ENCODE data around the gene TMEM98.
"Not testable (repeated sequence)": the region's sequence is repeated elsewhere in the genome, so short reads cannot be mapped to it uniquely, and the experiment has no call there.

Gene TMEM98

GRCh38 chr17:32927724-32928585 lies at the start of gene TMEM98:
Gene TMEM98 (plus strand): TSS chr17:32928153. CDS start chr17:32931529, 3,376 bp downstream.
- DNase-seq, result no peak

DNA sequence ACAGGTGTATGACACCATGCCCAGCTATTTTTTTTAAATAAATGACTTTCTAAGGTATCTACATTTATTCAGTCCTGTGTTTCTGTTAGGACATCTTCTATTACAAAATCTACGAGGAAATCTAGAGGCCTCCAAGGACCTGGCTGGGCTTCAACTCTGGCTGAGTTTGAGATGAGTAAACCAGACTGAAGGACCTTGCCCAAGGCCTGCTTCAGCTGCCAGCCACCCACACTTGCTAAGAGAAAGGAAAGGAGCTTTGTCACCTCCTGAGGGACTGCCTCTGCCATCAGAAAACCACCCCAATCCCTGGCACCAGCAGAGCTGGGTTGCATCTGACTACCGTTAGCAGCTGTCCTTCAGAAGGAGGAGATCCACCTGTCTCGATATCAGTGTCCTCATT lies 49.7 kb upstream of the TMEM98 start:
- DNase-seq, result no peak

DNA sequence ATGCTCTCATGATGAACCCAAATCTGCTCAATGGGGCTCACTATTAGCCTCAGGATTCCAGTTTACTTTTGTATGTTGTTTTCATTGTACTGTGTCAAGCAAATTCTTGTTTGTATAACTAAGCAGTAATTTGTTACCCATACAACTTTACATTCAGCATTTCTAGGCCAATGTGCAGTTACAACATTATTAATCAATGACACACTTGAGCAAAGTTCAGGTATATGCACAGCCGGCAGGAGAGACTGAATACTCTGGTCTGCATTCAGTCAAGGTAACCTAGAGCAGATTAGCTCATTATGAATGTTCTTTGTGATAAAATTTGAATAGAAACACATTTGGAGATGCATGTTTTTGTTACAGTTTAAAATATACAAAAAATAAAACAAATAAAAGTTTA lies 48.8 kb upstream of the TMEM98 start:
- DNase-seq, result no peak

DNA sequence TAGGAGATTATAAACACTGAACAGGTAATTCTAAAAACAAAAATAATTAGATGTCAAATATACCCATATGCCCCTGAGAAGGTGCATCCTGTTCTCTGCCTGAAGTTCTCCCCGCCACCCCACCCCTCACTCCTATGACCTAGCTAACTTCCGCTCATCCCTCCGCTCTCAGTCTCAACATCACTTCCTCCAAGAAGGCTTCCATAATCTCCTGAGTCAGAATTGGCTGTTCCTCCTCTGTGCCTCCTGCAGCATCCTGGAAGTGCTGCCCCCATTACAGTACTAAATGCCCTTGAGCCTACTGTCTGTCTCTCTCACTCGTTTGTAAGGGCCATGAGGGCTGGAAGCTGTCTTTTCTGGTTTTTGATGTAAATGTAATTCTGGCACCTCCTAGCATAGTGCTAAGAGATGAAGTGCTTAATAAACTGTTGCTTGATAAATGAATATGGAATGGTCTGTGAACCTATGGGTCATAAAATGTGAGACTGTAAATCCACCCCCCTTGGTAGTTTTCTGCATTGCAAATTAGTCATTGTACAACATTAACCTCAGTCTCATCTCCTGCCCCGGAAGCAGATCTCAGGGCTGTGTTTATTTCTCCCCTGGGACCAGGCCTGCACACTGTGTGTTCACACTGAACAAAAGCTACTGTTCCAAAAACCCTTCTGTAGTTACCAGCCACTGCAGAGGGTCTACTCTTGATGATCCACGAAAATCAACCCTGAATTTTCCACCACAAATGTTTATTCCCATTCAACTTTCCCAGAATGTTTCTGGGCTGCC lies 47.1 kb upstream of the TMEM98 start:
- DNase-seq, result no peak

- no peak for DNase-seq
Measured at GRCh38 chr17:32882029-32882428, 45.9 kb upstream of the TMEM98 start.

DNA sequence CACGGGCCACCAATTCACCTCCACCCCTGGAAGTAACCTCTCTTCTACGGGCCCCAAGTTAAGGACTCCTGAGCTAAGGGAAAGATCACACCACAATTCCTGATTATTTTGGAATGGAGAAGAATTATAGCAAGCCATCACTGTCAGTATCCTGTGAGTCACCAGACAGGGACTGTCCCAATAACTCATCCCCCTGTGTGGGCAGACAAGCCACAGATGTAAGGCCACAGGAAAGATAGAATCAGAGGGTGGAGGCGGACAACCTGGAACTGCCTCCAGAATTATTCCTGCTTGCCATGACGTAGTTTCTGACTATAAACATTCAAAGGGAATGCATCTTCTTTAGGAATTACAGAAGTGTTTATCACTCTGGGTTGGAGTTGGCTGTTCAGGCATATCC lies 45.2 kb upstream of the TMEM98 start:
- DNase-seq, result no peak

- DNase-seq, result not testable (repeated sequence)
Measured at GRCh38 chr17:32886951-32887350, 41.0 kb upstream of the TMEM98 start.

- DNase-seq, result not testable (repeated sequence)
Measured at GRCh38 chr17:32887410-32887809, 40.5 kb upstream of the TMEM98 start.

DNA sequence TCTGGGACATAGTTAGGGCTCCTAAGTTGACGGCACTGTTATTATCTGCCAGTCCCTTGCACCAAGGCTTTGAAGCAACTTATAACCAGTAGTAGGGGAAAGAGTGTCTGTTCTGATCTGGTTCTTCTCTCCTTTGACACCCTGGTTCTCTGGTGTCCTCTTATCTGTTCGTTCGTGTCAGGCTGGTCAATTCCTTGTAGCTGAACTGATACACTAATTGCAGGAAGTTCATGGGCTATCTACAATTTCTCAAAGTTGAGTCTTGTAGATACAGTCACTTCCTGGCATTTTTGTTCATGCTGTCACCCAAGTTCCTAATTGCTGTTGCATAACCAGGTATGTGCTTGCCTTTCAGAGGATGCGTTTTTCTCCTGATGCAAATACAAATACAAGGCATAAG lies 33.7 kb upstream of the TMEM98 start:
- no peak for DNase-seq

DNA sequence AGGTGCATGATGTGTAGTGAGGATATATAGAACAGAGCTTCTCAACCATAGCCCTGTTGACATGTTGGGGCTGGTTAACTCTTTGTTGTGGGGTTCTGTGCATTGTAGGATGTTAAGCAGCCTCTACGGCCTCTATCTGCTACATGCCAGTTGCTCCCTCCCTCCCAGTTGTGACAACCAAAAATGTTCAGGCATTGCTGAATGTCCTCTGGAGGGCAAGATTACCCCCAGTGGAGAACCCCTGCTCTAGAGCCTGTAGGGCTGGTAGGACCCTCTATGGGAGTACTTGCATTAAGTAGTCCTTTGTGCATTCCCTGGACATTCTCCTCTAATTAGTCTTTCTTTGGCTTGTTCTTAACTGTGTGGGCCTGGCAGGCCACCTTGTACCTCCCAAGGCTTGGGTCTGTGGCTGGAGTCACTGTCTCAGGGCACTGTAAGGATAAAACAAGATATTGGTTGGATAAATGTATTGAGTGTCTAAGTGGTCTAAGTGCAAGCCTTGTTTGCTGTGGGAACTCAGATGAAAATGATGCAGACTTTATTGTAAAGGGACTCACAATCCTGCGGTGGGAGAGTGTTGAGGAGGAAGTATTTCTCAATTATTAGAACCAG lies 31.2 kb upstream of the TMEM98 start:
- DNase-seq, result no peak

GRCh38 chr17:32899236-32900013 lies 28.5 kb upstream of the TMEM98 start:
- no peak for DNase-seq

GRCh38 chr17:32901743-32902142 lies 26.2 kb upstream of the TMEM98 start:
- DNase-seq, result no peak

DNA sequence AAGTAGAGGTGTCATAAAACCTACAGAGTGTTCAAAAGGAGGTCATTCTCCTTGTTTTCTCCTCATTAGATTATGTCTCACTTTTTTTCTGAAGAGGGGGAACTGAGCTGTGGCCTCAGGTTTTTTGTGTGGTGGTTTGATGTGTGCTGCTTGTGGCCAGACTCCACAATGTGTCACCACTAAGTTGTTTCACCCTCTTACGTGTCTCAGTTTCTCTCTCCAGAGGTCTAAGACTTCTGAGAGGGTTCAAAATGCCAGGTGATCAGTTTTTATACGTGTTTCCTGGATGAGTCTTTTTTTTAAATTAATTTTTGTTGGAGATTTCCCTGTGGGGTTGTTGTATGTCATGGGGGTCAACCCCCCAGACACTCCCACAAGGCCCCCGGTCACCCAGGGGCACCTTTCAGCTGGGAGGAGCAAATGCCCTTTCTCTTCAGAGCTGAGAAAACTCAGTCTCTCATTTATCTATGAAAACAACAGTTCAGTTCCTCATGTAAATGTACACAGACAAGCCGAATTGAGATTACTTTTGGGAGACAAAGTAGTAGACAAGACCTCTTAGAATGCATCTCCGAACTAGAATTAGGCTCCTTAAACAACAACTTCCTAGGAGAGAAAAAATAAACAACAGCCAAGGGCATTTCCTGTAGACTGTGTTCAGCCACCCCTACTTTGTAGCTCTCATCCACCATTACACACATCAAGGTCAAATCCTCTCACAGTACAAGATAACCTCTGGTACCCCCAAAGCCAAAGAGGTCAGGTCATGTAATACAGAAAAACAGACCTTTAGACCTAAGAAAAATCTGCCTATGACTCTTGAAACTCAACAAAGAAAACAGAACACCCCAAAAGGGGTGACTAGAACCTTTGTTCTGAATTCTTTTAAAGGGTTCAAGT lies 23.9 kb upstream of the TMEM98 start:
- DNase-seq, result no peak

DNA sequence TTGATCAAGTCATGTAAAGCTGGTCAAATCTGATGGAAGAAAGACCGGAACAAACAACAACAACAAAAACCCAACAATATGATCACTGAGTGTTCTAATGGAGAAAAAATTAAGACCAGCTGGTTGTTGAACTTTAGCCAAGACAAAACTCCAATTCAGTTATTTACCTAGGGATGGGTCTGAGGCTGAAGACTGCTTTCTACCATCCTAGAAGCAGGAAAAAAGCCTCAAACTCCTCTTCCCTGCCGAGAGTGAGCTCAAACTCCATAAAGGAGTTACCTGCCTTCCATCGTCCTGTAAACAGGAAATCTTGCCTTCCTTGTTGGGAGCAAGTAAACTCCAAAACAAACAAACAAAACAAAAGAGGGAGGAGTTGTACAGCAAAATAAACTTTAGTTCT lies 23.1 kb upstream of the TMEM98 start:
- DNase-seq, result no peak

GRCh38 chr17:32907583-32907982 lies 20.4 kb upstream of the TMEM98 start:
- DNase-seq, result no peak

DNA sequence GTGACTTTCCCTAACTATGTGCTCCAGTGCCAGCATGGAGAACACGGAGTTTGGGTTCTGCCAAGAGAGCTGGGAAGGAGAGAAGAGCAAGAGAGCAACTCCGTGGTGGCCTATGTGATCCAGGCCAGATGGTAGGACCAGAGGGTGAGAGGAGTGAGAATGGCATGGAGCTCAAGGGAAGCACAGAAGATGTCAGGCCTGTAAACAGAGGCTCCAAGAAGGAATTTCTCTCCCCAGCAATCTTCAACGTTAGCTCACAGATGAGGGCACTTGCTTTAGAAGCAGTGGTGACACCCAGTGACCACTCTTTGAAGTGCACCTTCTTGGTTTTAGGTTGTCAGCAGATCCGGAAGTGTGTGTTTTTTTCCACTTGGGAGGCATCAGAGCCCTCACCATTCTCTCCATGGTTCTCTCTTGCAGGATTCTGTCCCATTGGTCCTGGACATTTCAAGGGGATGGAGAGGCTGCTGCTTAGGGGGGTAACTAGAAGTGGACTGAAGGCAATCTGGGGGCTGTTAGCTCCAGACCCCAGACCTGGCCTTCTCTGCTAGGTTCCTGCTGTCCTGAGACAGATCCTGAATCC lies 18.1 kb upstream of the TMEM98 start:
- peak; percentile 75 for DNase-seq

DNA sequence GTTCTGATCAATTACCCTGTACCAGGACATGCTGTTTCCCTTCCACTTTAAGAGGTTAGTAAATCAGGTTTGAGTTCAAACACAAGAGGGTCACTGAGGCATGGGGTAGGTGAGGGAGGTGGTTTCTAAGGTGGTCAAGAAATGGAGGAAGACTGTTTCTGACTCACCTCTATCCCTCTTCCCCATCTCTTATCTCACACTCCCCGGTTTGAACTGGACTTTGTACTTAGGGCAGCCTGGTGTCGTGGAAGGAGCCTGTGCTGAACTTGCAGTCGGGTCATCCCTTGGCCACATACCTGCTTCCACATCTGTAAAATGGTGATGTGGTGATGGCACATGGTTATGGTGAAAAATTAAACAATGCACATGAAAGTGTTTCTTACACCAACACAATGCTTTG lies 17.2 kb upstream of the TMEM98 start:
- DNase-seq, result no peak

DNA sequence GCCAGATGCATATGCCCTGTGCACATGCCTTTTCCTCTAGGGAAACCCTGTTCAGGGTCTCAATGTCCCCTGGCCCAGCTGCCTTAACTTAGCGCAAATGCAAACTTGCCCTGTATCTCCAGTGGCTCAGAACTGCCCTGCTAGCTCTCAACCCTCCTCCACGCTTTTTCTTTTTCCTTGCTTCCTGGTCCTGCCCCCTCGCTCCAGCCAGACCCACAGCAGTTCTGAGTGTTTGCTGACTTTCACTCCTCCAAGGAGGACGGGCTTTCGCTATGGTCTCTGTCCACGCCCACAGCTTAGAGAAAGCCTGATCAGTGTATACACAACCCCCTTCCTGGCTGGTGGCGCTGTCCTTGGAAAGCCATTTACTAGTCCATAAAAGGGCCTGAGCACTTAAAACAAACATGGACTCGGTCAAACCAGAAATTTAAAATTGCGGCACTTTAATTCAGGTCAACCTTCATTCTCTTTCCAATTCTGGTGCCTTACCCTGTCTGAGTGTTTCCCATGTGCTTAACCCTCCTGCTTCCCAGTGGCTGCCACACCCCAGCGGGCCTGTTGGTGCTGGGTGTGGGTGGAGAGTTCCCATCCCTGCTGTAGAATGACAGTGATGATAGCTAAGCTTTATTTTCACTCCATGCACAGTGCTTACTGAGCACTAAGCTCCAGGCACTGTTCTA lies 15.6 kb upstream of the TMEM98 start:
- DNase-seq, result no peak

GRCh38 chr17:32913593-32913992 lies 14.4 kb upstream of the TMEM98 start:
- DNase-seq, result no peak

DNA sequence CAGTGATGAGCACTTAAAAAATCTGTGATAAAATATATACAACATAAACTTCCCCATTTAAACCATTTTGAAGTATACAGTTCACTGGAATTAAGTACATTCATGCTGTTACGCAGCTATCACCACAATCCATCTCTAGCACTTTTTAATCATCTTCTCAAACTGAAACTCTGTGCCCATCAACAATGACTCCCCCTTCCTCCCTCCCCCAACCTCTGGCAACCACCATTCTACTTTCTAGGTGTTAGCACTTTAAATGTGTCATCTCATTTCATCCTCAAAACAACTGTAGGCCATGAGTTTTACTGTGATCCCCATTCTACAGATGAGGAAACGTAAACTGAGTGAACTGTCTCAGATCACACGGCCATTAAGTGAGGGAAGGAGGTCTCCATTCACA lies 13.8 kb upstream of the TMEM98 start:
- no peak for DNase-seq

GRCh38 chr17:32915245-32915644 lies 12.7 kb upstream of the TMEM98 start:
- DNase-seq, result no peak

All from activated CD8-positive, alpha-beta memory T cell treated with anti-CD3 and anti-CD28 coated beads for 24 hours (primary cell).